WTC11 (cell line): ENCODE measurements around the gene NUDT17. TPM values are rescaled to one million over a fixed set of nuclear protein-coding genes. Genes with fewer than 3 reads are reported as not detected.

Experiments
- ATF1 ChIP-seq: sonication (generic); formaldehyde crosslinking; IDR thresholded peaks from 2 replicates; pipeline ENCODE4 v1.8.1; 2023; ENCODE audit warnings: mild to moderate bottlenecking, moderate library complexity, missing genetic modification reagents
- CREB1 ChIP-seq: sonication (generic); formaldehyde crosslinking; IDR thresholded peaks from 2 replicates; pipeline ENCODE4 v1.8.0; 2023; ENCODE audit warnings: mild to moderate bottlenecking, missing genetic modification reagents
- CREM ChIP-seq: sonication (generic); formaldehyde crosslinking; IDR thresholded peaks from 2 replicates; pipeline ENCODE4 v1.8.1; 2022; ENCODE audit warnings: mild to moderate bottlenecking, missing genetic modification reagents, moderate library complexity
- EMX1 ChIP-seq: fragments of 250-450 bp; sonication (Bioruptor Pico); IDR thresholded peaks from 2 replicates; pipeline ENCODE4 v1.8.0; 2021; ENCODE audit warnings: mild to moderate bottlenecking
- ETV6 ChIP-seq: sonication (generic); formaldehyde crosslinking; IDR thresholded peaks from 2 replicates; pipeline ENCODE4 v1.8.1; 2022; ENCODE audit warnings: mild to moderate bottlenecking, missing genetic modification reagents
- FOXJ3 ChIP-seq: sonication (generic); formaldehyde crosslinking; IDR thresholded peaks from 2 replicates; pipeline ENCODE4 v1.9.0; 2021; ENCODE audit warnings: missing genetic modification reagents, mild to moderate bottlenecking, borderline replicate concordance
- FOXP1 ChIP-seq: sonication (generic); formaldehyde crosslinking; IDR thresholded peaks from 2 replicates; pipeline ENCODE4 v1.8.0; 2022; ENCODE audit warnings: missing genetic modification reagents, mild to moderate bottlenecking, moderate library complexity, borderline replicate concordance
- HMGA2 ChIP-seq: fragments of 250-450 bp; sonication (Bioruptor Pico); IDR thresholded peaks from 2 replicates; pipeline ENCODE4 v1.4.0; 2021; ENCODE audit warnings: mild to moderate bottlenecking, moderate library complexity
- MYBL2 ChIP-seq: sonication (generic); formaldehyde crosslinking; IDR thresholded peaks from 2 replicates; pipeline ENCODE4 v1.8.1; 2023; ENCODE audit warnings: mild to moderate bottlenecking, moderate library complexity, missing genetic modification reagents
- NFATC4 ChIP-seq: fragments of 250-450 bp; sonication (Bioruptor Pico); IDR thresholded peaks from 2 replicates; pipeline ENCODE4 v1.9.0; 2021; ENCODE audit warnings: mild to moderate bottlenecking
- NFE2L1 ChIP-seq: sonication (generic); formaldehyde crosslinking; IDR thresholded peaks from 2 replicates; pipeline ENCODE4 v1.8.1; 2023; ENCODE audit warnings: missing genetic modification reagents
- NR1H2 ChIP-seq: sonication (generic); formaldehyde crosslinking; IDR thresholded peaks from 2 replicates; pipeline ENCODE4 v1.9.0; 2021; ENCODE audit warnings: mild to moderate bottlenecking, moderate library complexity, missing genetic modification reagents
- RELA ChIP-seq: sonication (generic); formaldehyde crosslinking; IDR thresholded peaks from 2 replicates; pipeline ENCODE4 v1.8.1; 2022; ENCODE audit warnings: missing genetic modification reagents, mild to moderate bottlenecking, borderline replicate concordance
- SP1 ChIP-seq: sonication (generic); formaldehyde crosslinking; conservative IDR thresholded peaks from 2 replicates; pipeline ENCODE4 v1.8.1; 2022; ENCODE audit warnings: missing genetic modification reagents
- TCF7 ChIP-seq: sonication (generic); formaldehyde crosslinking; IDR thresholded peaks from 2 replicates; pipeline ENCODE4 v1.8.0; 2022; ENCODE audit warnings: mild to moderate bottlenecking, low read depth, missing genetic modification reagents, moderate library complexity
- TEAD1 ChIP-seq: sonication (generic); formaldehyde crosslinking; IDR thresholded peaks from 2 replicates; pipeline ENCODE4 v1.8.0; 2022; ENCODE audit warnings: mild to moderate bottlenecking, missing genetic modification reagents
- TEAD4 ChIP-seq: sonication (generic); formaldehyde crosslinking; IDR thresholded peaks from 2 replicates; pipeline ENCODE4 v1.8.0; 2022; ENCODE audit warnings: mild to moderate bottlenecking, missing genetic modification reagents
- ZNF138 ChIP-seq: sonication (generic); formaldehyde crosslinking; conservative IDR thresholded peaks from 2 replicates; pipeline ENCODE4 v1.8.1; 2022; ENCODE audit warnings: mild to moderate bottlenecking, moderate library complexity, missing genetic modification reagents
- ZNF317 ChIP-seq: sonication (generic); formaldehyde crosslinking; IDR thresholded peaks from 2 replicates; pipeline ENCODE4 v1.8.1; 2023; ENCODE audit warnings: low read depth, mild to moderate bottlenecking, moderate library complexity, missing genetic modification reagents, borderline replicate concordance
- ZNF416 ChIP-seq: fragments of 250-450 bp; sonication (Bioruptor Pico); IDR thresholded peaks from 2 replicates; pipeline ENCODE4 v1.9.0; 2021; ENCODE audit warnings: mild to moderate bottlenecking, inconsistent platforms
- total RNA-seq: library from RNA; stranded (reverse); gene quantifications from 3 replicates; pipeline ENCODE4 v1.2.3, GENCODE V29; 2021
- TF ChIP-seq, protein P1 (sequence below): sonication (generic); formaldehyde crosslinking; IDR thresholded peaks from 2 replicates; pipeline ENCODE4 v1.8.1; 2022; ENCODE audit warnings: mild to moderate bottlenecking, moderate library complexity, missing genetic modification reagents
- TF ChIP-seq, protein P2 (sequence below): fragments of 200-600 bp; IDR thresholded peaks from 2 replicates; pipeline ENCODE4 v1.8.0; 2022; ENCODE audit warnings: antibody characterized with exemption
- TF ChIP-seq, protein P3 (sequence below): sonication (generic); formaldehyde crosslinking; IDR thresholded peaks from 2 replicates; pipeline ENCODE4 v1.8.1; 2022; ENCODE audit warnings: low read depth, missing genetic modification reagents, borderline replicate concordance
- TF ChIP-seq, protein P4 (sequence below): sonication (generic); formaldehyde crosslinking; IDR thresholded peaks from 2 replicates; pipeline ENCODE4 v1.8.1; 2022; ENCODE audit warnings: missing genetic modification reagents, borderline replicate concordance
- TF ChIP-seq, protein P5 (sequence below): sonication (generic); formaldehyde crosslinking; IDR thresholded peaks from 2 replicates; pipeline ENCODE4 v1.8.1; 2023; ENCODE audit warnings: mild to moderate bottlenecking, missing genetic modification reagents, moderate library complexity
- TF ChIP-seq, protein P6 (sequence below): sonication (generic); formaldehyde crosslinking; IDR thresholded peaks from 2 replicates; pipeline ENCODE4 v1.8.0; 2023; ENCODE audit warnings: missing genetic modification reagents
- TF ChIP-seq, protein P7 (sequence below): fragments of 250-450 bp; sonication (Bioruptor Pico); IDR thresholded peaks from 2 replicates; pipeline ENCODE4 v1.9.0; 2021; ENCODE audit warnings: mild to moderate bottlenecking
- TF ChIP-seq, protein P8 (sequence below): sonication (generic); formaldehyde crosslinking; IDR thresholded peaks from 2 replicates; pipeline ENCODE4 v1.8.1; 2022; ENCODE audit warnings: low read depth, mild to moderate bottlenecking, moderate library complexity, missing genetic modification reagents, borderline replicate concordance

NUDT17 gene
- total RNA-seq, 1 experiment from 2014 or later, result 2.7 TPM

DNA sequence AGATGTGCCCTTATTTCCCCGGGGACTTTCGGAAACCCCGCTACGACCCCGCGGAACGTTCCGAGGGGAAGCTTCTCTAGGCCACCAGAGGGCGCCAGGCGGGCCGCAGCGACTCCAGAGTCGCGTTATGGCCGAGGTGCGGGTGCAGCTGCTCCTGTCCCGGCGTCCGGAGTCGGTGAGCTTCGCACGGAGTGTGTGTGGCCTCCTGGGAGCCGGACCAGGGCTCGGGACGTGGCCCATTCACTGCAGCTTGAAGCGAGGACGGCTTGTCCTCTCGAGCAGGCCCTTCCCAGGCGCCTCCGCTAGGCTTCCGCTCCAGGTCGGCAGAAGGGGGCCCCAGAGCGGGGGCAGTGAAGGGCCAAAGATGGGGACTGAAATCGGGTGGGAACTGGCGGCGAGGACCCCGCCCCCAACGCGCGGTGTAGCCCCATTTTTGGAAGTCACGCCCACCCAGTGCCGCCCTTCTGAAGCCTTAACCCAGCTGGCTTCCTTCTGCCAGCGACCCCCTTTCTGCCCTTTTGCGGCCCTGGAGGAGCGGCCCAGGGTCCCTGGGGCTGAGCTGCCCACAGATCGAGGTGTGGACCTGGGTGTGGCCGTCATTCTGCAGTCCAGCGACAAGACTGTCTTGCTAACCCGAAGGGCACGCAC lies at the start of gene NUDT17 (continued):
- TF ChIP-seq, protein P1, sequence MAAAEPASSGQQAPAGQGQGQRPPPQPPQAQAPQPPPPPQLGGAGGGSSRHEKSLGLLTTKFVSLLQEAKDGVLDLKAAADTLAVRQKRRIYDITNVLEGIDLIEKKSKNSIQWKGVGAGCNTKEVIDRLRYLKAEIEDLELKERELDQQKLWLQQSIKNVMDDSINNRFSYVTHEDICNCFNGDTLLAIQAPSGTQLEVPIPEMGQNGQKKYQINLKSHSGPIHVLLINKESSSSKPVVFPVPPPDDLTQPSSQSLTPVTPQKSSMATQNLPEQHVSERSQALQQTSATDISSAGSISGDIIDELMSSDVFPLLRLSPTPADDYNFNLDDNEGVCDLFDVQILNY (CRISPR knock-in tag), result peak; percentile 71; the same call in 1 of the 2 replicates
- TF ChIP-seq TCF7 (CRISPR knock-in tag) (no peak), ZNF416 (peak; percentile 16; the same call in 1 of the 2 replicates), ETV6 (CRISPR knock-in tag) (no peak), EMX1 (CRISPR knock-in tag) (peak; percentile 54; the same call in 1 of the 2 replicates), CREM (CRISPR knock-in tag) (no peak; the same call in 1 of the 2 replicates), ZNF317 (CRISPR knock-in tag) (0 out of 2 replicates have a peak, but pooled peaks have one; percentile 8), SP1 (CRISPR knock-in tag) (peak; percentile 33; the same call in 1 of the 2 replicates), NR1H2 (no peak), TEAD4 (CRISPR knock-in tag) (no peak; the same call in 1 of the 2 replicates), HMGA2 (CRISPR knock-in tag) (no peak), TEAD1 (CRISPR knock-in tag) (no peak), NFATC4 (CRISPR knock-in tag) (0 out of 2 replicates have a peak, but pooled peaks have one; percentile 60), ZNF138 (CRISPR knock-in tag) (no peak), CREB1 (CRISPR knock-in tag) (no peak), ATF1 (CRISPR knock-in tag) (peak; percentile 54; the same call in 1 of the 2 replicates), RELA (CRISPR knock-in tag) (no peak), FOXP1 (peak; percentile 59; the same call in 1 of the 2 replicates), FOXJ3 (CRISPR knock-in tag) (no peak), NFE2L1 (CRISPR knock-in tag) (no peak), MYBL2 (no peak)
- TF ChIP-seq, protein P2, sequence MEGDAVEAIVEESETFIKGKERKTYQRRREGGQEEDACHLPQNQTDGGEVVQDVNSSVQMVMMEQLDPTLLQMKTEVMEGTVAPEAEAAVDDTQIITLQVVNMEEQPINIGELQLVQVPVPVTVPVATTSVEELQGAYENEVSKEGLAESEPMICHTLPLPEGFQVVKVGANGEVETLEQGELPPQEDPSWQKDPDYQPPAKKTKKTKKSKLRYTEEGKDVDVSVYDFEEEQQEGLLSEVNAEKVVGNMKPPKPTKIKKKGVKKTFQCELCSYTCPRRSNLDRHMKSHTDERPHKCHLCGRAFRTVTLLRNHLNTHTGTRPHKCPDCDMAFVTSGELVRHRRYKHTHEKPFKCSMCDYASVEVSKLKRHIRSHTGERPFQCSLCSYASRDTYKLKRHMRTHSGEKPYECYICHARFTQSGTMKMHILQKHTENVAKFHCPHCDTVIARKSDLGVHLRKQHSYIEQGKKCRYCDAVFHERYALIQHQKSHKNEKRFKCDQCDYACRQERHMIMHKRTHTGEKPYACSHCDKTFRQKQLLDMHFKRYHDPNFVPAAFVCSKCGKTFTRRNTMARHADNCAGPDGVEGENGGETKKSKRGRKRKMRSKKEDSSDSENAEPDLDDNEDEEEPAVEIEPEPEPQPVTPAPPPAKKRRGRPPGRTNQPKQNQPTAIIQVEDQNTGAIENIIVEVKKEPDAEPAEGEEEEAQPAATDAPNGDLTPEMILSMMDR, result peak; percentile 82
- TF ChIP-seq, protein P3, sequence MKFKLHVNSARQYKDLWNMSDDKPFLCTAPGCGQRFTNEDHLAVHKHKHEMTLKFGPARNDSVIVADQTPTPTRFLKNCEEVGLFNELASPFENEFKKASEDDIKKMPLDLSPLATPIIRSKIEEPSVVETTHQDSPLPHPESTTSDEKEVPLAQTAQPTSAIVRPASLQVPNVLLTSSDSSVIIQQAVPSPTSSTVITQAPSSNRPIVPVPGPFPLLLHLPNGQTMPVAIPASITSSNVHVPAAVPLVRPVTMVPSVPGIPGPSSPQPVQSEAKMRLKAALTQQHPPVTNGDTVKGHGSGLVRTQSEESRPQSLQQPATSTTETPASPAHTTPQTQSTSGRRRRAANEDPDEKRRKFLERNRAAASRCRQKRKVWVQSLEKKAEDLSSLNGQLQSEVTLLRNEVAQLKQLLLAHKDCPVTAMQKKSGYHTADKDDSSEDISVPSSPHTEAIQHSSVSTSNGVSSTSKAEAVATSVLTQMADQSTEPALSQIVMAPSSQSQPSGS (CRISPR knock-in tag), result no peak
- TF ChIP-seq, protein P4, sequence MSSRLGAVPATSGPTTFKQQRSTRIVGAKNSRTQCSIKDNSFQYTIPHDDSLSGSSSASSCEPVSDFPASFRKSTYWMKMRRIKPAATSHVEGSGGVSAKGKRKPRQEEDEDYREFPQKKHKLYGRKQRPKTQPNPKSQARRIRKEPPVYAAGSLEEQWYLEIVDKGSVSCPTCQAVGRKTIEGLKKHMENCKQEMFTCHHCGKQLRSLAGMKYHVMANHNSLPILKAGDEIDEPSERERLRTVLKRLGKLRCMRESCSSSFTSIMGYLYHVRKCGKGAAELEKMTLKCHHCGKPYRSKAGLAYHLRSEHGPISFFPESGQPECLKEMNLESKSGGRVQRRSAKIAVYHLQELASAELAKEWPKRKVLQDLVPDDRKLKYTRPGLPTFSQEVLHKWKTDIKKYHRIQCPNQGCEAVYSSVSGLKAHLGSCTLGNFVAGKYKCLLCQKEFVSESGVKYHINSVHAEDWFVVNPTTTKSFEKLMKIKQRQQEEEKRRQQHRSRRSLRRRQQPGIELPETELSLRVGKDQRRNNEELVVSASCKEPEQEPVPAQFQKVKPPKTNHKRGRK, result no peak
- TF ChIP-seq, protein P5, sequence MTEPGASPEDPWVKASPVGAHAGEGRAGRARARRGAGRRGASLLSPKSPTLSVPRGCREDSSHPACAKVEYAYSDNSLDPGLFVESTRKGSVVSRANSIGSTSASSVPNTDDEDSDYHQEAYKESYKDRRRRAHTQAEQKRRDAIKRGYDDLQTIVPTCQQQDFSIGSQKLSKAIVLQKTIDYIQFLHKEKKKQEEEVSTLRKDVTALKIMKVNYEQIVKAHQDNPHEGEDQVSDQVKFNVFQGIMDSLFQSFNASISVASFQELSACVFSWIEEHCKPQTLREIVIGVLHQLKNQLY (CRISPR knock-in tag), result 0 out of 2 replicates have a peak, but pooled peaks have one; percentile 35
- TF ChIP-seq, protein P6, sequence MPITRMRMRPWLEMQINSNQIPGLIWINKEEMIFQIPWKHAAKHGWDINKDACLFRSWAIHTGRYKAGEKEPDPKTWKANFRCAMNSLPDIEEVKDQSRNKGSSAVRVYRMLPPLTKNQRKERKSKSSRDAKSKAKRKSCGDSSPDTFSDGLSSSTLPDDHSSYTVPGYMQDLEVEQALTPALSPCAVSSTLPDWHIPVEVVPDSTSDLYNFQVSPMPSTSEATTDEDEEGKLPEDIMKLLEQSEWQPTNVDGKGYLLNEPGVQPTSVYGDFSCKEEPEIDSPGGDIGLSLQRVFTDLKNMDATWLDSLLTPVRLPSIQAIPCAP (CRISPR knock-in tag), result no peak
- TF ChIP-seq, protein P7, sequence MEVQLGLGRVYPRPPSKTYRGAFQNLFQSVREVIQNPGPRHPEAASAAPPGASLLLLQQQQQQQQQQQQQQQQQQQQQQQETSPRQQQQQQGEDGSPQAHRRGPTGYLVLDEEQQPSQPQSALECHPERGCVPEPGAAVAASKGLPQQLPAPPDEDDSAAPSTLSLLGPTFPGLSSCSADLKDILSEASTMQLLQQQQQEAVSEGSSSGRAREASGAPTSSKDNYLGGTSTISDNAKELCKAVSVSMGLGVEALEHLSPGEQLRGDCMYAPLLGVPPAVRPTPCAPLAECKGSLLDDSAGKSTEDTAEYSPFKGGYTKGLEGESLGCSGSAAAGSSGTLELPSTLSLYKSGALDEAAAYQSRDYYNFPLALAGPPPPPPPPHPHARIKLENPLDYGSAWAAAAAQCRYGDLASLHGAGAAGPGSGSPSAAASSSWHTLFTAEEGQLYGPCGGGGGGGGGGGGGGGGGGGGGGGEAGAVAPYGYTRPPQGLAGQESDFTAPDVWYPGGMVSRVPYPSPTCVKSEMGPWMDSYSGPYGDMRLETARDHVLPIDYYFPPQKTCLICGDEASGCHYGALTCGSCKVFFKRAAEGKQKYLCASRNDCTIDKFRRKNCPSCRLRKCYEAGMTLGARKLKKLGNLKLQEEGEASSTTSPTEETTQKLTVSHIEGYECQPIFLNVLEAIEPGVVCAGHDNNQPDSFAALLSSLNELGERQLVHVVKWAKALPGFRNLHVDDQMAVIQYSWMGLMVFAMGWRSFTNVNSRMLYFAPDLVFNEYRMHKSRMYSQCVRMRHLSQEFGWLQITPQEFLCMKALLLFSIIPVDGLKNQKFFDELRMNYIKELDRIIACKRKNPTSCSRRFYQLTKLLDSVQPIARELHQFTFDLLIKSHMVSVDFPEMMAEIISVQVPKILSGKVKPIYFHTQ (CRISPR knock-in tag), result peak; percentile 22; the same call in 1 of the 2 replicates
- TF ChIP-seq, protein P8, sequence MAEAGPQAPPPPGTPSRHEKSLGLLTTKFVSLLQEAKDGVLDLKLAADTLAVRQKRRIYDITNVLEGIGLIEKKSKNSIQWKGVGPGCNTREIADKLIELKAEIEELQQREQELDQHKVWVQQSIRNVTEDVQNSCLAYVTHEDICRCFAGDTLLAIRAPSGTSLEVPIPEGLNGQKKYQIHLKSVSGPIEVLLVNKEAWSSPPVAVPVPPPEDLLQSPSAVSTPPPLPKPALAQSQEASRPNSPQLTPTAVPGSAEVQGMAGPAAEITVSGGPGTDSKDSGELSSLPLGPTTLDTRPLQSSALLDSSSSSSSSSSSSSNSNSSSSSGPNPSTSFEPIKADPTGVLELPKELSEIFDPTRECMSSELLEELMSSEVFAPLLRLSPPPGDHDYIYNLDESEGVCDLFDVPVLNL (CRISPR knock-in tag), result no peak
